ENCODE results near the gene HTATSF1. TPM values are rescaled to one million over a fixed set of nuclear protein-coding genes. Genes with fewer than 3 reads are reported as not detected.

The HTATSF1 gene
- total RNA-seq, result 10 to 100 TPM; 34.0 to 44.8 (median 40.7) TPM

- in situ Hi-C loops (cut with MboI; ENCODE audit: low pct_ligation_motif_present in 1 of 4, low pct_unique_long_range_greater_than_20kb in 1 of 4, low sequenced_read_pairs in 3 of 4), result no loop called here
- H3K9me3 ChIP-seq, result no peaks in the 10 kb centered on the region
- no peaks in the 10 kb centered on the region for H3K36me3 ChIP-seq
- no peaks in the 10 kb centered on the region for H3K27me3 ChIP-seq
- peaks cover 0 to 16% (median 3%) of the 10 kb centered on the region in 4 donors for H3K4me1 ChIP-seq
- peak within 1 kb of the TSS; percentile 55 to 70 (median 58) for H3K4me3 ChIP-seq
- WGBS, 2 donors (ENCODE audit: low coverage in 1 of 2), result 35% methylated on average over 35 of the region's 35 CpGs; no CpG with 5 or more reads in 1 of the 2 donors
- H3K27ac ChIP-seq, result peak within 1 kb of the TSS; percentile 89 to 97 (median 96)
- no peak for TF ChIP-seq POLR2A (IDR thresholded peaks at IDR 0.05)
- intact Hi-C loops (cut with DNase I; ENCODE audit: low total_unique reads), result no loop called here
- no peak for DNase-seq
Measured at GRCh38 chrX:136497556-136498052, at the start of gene HTATSF1. Gene HTATSF1 (plus strand): TSS chrX:136497592. CDS start chrX:136497685, 93 bp downstream.

GRCh38 chrX:136447968-136448367, 49.4 kb upstream of the HTATSF1 start:
- in situ Hi-C loops (cut with MboI; ENCODE audit: low pct_ligation_motif_present in 1 of 4, low pct_unique_long_range_greater_than_20kb in 1 of 4, low sequenced_read_pairs in 3 of 4) (no loop called here), intact Hi-C loops (cut with DNase I; ENCODE audit: low total_unique reads) (no loop called here)
- H3K27ac ChIP-seq, result no peak overlapping the region
- H3K4me3 ChIP-seq, result no peak overlapping the region
- no peak for TF ChIP-seq CTCF (IDR thresholded peaks at IDR 0.05)
- no peaks in the 10 kb centered on the region for H3K9me3 ChIP-seq
- no peaks in the 10 kb centered on the region for H3K36me3 ChIP-seq
- no peak for DNase-seq
- H3K27me3 ChIP-seq, result no peaks in the 10 kb centered on the region
- H3K4me1 ChIP-seq, result no peaks in the 10 kb centered on the region

GRCh38 chrX:136450050-136450830, 47.2 kb upstream of the HTATSF1 start:
- Histone ChIP-seq H3K4me1 (no peaks in the 10 kb centered on the region), H3K9me3 (no peaks in the 10 kb centered on the region), H3K4me3 (no peak overlapping the region), H3K36me3 (no peaks in the 10 kb centered on the region), H3K27ac (no peak overlapping the region), H3K27me3 (no peaks in the 10 kb centered on the region)
- intact Hi-C loops (cut with DNase I; ENCODE audit: low total_unique reads) (no loop called here), in situ Hi-C loops (cut with MboI; ENCODE audit: low pct_ligation_motif_present in 1 of 4, low pct_unique_long_range_greater_than_20kb in 1 of 4, low sequenced_read_pairs in 3 of 4) (no loop called here)
- TF ChIP-seq POLR2A (IDR thresholded peaks at IDR 0.05) (no peak), POLR2AphosphoS5 (IDR thresholded peaks at IDR 0.05) (no peak), EP300 (IDR thresholded peaks at IDR 0.05; ENCODE audit: low read depth) (no peak), CTCF (IDR thresholded peaks at IDR 0.05) (no peak)
- WGBS, 2 donors (ENCODE audit: low coverage in 1 of 2), result 43 to 73% methylated on average over 6 to 8 of the region's 8 CpGs
- no peak for DNase-seq

GRCh38 chrX:136452614-136453013, 44.8 kb upstream of the HTATSF1 start:
- no peak for DNase-seq
- Histone ChIP-seq H3K27me3 (no peaks in the 10 kb centered on the region), H3K4me3 (no peak overlapping the region), H3K36me3 (no peaks in the 10 kb centered on the region), H3K4me1 (no peaks in the 10 kb centered on the region), H3K27ac (no peak overlapping the region), H3K9me3 (no peaks in the 10 kb centered on the region)
- TF ChIP-seq CTCF (IDR thresholded peaks at IDR 0.05) (no peak), EP300 (IDR thresholded peaks at IDR 0.05; ENCODE audit: low read depth) (no peak), POLR2A (IDR thresholded peaks at IDR 0.05) (no peak), POLR2AphosphoS5 (IDR thresholded peaks at IDR 0.05) (no peak)
- in situ Hi-C loops (cut with MboI; ENCODE audit: low pct_ligation_motif_present in 1 of 4, low pct_unique_long_range_greater_than_20kb in 1 of 4, low sequenced_read_pairs in 3 of 4), result no loop called here
- intact Hi-C loops (cut with DNase I; ENCODE audit: low total_unique reads), result no loop called here
- WGBS, 2 donors (ENCODE audit: low coverage in 1 of 2), result 71 to 83% methylated on average over 2 to 5 of the region's 5 CpGs
